ENCODE results near the gene SHISA9.

Gene SHISA9

DNA sequence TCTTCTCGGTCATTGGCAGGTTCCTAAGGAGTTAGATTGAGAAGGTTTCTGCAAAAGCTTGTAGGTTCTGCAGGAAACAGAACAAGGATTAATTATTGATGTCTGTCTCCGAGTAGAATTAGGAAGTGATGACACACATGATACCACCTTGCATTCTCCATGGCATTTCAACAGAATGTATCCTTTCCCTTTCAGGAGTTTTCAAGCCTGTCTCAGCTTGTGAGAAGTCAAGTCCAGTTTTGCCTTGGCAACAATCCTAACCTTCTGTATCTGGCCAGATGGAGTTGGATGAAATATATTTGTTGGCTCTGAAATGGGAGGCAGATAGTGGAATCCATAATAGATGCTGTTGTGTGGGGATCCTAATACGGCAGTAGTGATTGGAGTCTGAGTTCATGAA, 235.5 kb downstream of the SHISA9 start:
- no peak for DNase-seq
- in situ Hi-C loops (cut with MboI; ENCODE audit: low pct_unique_long_range_greater_than_20kb, low sequenced_read_pairs), result no loop called here

DNA sequence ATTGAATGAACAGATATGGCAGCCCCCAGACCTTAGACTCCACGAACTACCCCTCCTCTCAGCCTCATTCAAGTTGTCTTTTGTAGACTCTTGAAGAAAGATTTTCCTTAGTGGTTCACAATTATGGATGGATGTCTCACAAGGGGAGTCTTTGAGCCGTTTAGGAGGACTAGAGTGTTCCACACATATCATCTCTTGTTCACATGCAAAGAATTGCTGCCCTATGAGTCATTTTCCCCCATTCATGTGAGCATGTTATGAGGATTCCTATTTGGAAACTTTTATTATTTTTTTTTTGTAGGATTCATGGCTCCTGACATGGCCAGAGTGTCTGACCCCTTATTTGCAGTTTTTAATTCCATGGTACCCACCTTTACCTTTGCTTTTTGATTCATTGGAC, 237.1 kb downstream of the SHISA9 start:
- in situ Hi-C loops (cut with MboI; ENCODE audit: low pct_unique_long_range_greater_than_20kb, low sequenced_read_pairs), result no loop called here
- DNase-seq, result no peak

GRCh38 chr16:13139661-13140241, 238.4 kb downstream of the SHISA9 start:
- DNase-seq, result no peak
- in situ Hi-C loops (cut with MboI; ENCODE audit: low pct_unique_long_range_greater_than_20kb, low sequenced_read_pairs), result no loop called here

DNA sequence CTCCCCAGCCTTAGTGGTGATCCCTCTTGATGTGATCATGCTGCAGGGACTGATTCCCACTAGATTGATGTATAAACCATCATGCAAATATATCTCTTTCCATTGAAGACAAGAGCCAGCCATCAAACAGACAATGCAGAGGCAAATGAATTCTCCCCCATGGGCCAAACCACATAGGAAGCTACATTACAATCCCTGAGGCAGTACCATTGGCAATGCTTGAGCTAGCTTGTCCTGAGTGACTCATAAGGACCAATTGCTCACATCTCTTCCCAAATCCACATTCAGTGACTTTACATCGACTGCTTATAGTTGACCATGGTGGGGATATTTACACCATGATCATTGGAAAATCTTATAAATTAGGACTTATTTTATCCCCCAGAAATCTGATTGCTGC, 242.2 kb downstream of the SHISA9 start:
- DNase-seq, result no peak
- in situ Hi-C loops (cut with MboI; ENCODE audit: low pct_unique_long_range_greater_than_20kb, low sequenced_read_pairs), result no loop called here

GRCh38 chr16:13146829-13147228, 245.4 kb downstream of the SHISA9 start:
- no peak for DNase-seq
- in situ Hi-C loops (cut with MboI; ENCODE audit: low pct_unique_long_range_greater_than_20kb, low sequenced_read_pairs), result no loop called here

GRCh38 chr16:13148294-13148693, 246.9 kb downstream of the SHISA9 start:
- in situ Hi-C loops (cut with MboI; ENCODE audit: low pct_unique_long_range_greater_than_20kb, low sequenced_read_pairs), result no loop called here
- DNase-seq, result no peak

DNA sequence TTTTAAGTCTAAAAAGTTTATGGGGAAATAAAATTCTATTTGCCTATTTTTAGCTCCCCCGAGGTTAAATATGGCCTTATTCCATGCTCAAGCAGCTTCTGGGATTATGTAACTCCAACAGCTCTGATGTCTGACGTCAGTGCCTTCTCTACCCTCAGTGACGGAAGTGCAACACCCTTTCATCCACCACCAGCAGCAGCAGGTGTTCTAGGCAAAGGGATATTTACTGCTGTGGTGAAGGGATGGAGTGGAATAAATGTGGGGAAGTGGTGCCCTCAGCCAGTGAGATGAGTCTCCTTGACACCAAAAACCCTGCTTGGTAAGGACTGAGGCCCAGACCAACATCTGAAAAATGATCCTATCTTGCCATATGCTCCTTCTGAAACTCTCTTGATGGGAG, 247.4 kb downstream of the SHISA9 start:
- no peak for DNase-seq
- in situ Hi-C loops (cut with MboI; ENCODE audit: low pct_unique_long_range_greater_than_20kb, low sequenced_read_pairs), result no loop called here

- in situ Hi-C loops (cut with MboI; ENCODE audit: low pct_unique_long_range_greater_than_20kb, low sequenced_read_pairs), result no loop called here
- DNase-seq, result no peak
Observed at GRCh38 chr16:13150181-13150885, 248.9 kb downstream of the SHISA9 start.

DNA sequence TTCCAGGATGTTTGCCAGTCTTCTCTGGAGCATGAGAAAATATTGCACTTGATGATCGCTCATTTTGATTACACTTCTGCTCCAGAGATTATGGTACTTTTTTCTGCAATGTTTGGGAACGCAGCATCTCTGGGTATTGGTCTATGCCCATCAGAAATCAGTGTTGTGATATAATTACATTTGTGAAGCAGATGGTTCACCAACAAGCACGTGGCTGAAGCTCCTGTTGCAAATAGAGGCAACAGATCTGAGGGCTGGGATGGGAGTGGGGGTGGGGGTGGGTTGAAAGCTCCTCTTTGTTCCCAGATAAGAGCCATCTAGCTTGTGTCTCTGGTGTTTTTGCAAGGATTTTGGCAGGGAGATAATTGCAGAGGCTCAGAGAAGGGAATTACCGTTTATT, 252.3 kb downstream of the SHISA9 start:
- no peak for DNase-seq
- in situ Hi-C loops (cut with MboI; ENCODE audit: low pct_unique_long_range_greater_than_20kb, low sequenced_read_pairs), result no loop called here

DNA sequence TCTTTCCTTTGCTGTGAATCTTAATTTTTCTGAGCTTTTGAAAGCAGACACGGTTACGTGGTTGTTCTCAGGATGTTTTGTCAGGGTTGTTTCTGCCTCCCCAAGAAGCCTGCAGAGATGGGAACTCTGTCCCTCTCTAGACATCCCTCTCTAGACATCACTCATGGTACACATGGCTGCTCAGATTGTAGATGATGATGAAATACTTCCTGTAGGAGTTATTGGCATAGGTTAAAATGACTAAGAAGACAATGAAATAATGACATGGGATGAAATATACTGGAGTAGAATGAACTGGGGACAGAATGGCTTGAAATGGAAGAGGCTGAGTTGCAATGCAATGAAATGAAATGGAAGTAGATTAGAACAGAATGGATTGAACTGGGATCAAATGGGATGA, 253.4 kb downstream of the SHISA9 start:
- in situ Hi-C loops (cut with MboI; ENCODE audit: low pct_unique_long_range_greater_than_20kb, low sequenced_read_pairs), result no loop called here
- no peak for DNase-seq

DNA sequence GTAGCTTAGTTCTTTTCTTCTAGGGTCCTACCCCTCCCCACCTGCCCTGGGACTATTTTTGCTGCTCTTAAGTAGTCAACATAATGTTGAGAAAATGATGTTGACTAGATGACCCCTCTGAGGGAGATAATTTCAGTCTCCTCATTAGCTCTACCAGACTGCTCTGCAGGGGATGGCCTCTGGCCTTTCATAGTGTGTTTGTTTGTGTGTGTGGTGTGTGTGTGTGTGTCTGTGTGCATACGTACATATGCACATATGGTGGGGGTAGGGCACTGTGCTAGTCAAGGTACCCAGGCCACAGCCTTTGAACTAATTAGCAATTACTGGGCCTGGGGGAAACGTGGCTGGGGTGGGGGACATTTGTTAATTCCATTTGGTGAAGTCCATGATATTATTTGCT, 254.0 kb downstream of the SHISA9 start:
- in situ Hi-C loops (cut with MboI; ENCODE audit: low pct_unique_long_range_greater_than_20kb, low sequenced_read_pairs), result no loop called here
- no peak for DNase-seq

- no peak for DNase-seq
- in situ Hi-C loops (cut with MboI; ENCODE audit: low pct_unique_long_range_greater_than_20kb, low sequenced_read_pairs), result no loop called here
Observed at GRCh38 chr16:13155780-13156179, 254.4 kb downstream of the SHISA9 start.

GRCh38 chr16:13157082-13157481, 255.7 kb downstream of the SHISA9 start:
- in situ Hi-C loops (cut with MboI; ENCODE audit: low pct_unique_long_range_greater_than_20kb, low sequenced_read_pairs), result no loop called here

DNA sequence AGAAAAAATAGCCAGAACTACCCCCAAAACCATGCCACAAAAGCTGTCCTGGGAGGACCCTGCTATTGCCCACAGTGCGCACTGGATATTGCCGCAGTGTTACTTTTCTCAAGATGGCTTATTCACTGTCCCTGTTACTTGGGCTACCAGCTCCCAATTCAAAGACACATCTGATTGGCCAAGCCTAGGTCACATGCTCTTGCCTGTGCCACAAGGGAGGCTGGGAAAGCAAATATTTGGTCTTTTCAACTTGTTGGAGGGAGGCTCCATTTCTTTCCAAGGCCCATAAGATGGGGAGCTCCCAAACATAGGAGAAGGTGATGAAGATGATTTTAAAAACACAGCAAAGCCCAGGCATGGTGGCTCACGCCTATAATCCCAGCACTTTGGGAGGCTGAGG, 257.0 kb downstream of the SHISA9 start:
- DNase-seq, result no peak
- in situ Hi-C loops (cut with MboI; ENCODE audit: low pct_unique_long_range_greater_than_20kb, low sequenced_read_pairs), result no loop called here

More at GRCh38 chr16:13157082-13157481, 255.7 kb downstream of the SHISA9 start:
- no peak for DNase-seq

- no peak for DNase-seq
- in situ Hi-C loops (cut with MboI; ENCODE audit: low pct_unique_long_range_greater_than_20kb, low sequenced_read_pairs), result no loop called here
Observed at GRCh38 chr16:13165024-13165423, 263.6 kb downstream of the SHISA9 start.

GRCh38 chr16:13168091-13168572, 266.7 kb downstream of the SHISA9 start:
- DNase-seq, result no peak
- in situ Hi-C loops (cut with MboI; ENCODE audit: low pct_unique_long_range_greater_than_20kb, low sequenced_read_pairs), result no loop called here

DNA sequence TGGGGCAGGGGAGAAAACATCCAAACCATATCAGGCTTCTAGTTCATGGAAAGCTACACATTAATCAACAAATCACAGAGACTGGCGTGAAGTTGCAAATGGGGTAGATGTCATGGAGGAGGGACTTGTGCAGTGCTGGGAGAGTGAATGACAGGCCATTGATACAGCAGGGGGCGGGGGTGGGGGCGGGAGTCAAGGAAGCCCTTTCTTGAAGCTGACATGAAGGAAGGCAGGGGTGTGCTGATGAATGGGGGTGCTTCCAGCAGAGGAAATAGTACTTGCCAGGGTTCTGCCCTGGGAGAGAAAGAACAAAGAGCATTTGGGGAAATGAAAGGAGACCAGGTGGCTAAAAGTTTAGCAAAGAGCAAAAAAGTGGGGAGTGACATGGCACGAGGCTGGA, 269.9 kb downstream of the SHISA9 start:
- in situ Hi-C loops (cut with MboI; ENCODE audit: low pct_unique_long_range_greater_than_20kb, low sequenced_read_pairs), result no loop called here
- no peak for DNase-seq

- DNase-seq, result no peak
- in situ Hi-C loops (cut with MboI; ENCODE audit: low pct_unique_long_range_greater_than_20kb, low sequenced_read_pairs), result no loop called here
Observed at GRCh38 chr16:13176711-13177110, 275.3 kb downstream of the SHISA9 start.

- DNase-seq, result no peak
- in situ Hi-C loops (cut with MboI; ENCODE audit: low pct_unique_long_range_greater_than_20kb, low sequenced_read_pairs), result no loop called here
Observed at GRCh38 chr16:13178318-13178717, 276.9 kb downstream of the SHISA9 start.

DNA sequence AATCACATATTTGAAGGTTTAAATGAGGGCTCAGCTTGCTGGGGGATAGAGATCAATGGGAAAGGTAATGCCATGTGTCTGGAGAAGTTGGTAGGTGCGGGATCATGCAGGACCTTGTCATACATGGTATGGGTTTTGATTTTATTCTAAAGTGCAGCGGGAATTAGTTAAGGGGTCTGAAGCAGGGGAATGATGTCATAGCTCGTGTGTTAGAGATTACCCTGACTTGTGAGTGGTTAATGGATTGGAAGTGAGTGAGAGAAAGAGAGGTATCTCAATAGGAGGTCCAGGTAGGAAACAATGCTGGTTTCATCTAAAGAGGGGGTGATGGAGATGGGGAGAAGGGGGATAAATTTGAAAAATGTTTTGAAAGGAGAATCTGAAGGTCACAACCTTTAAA, 280.0 kb downstream of the SHISA9 start:
- no peak for DNase-seq
- in situ Hi-C loops (cut with MboI; ENCODE audit: low pct_unique_long_range_greater_than_20kb, low sequenced_read_pairs), result no loop called here

- in situ Hi-C loops (cut with MboI; ENCODE audit: low pct_unique_long_range_greater_than_20kb, low sequenced_read_pairs), result no loop called here
- no peak for DNase-seq
Observed at GRCh38 chr16:13186813-13187212, 285.4 kb downstream of the SHISA9 start.
